KG1 (cell line): ENCODE measurements around the gene GPR152.

Source experiments
- DNase-seq: peaks from one replicate; lab custom pipeline; 2025; lab: John Stamatoyannopoulos, UW

GPR152 gene, protein sequence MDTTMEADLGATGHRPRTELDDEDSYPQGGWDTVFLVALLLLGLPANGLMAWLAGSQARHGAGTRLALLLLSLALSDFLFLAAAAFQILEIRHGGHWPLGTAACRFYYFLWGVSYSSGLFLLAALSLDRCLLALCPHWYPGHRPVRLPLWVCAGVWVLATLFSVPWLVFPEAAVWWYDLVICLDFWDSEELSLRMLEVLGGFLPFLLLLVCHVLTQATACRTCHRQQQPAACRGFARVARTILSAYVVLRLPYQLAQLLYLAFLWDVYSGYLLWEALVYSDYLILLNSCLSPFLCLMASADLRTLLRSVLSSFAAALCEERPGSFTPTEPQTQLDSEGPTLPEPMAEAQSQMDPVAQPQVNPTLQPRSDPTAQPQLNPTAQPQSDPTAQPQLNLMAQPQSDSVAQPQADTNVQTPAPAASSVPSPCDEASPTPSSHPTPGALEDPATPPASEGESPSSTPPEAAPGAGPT

DNA sequence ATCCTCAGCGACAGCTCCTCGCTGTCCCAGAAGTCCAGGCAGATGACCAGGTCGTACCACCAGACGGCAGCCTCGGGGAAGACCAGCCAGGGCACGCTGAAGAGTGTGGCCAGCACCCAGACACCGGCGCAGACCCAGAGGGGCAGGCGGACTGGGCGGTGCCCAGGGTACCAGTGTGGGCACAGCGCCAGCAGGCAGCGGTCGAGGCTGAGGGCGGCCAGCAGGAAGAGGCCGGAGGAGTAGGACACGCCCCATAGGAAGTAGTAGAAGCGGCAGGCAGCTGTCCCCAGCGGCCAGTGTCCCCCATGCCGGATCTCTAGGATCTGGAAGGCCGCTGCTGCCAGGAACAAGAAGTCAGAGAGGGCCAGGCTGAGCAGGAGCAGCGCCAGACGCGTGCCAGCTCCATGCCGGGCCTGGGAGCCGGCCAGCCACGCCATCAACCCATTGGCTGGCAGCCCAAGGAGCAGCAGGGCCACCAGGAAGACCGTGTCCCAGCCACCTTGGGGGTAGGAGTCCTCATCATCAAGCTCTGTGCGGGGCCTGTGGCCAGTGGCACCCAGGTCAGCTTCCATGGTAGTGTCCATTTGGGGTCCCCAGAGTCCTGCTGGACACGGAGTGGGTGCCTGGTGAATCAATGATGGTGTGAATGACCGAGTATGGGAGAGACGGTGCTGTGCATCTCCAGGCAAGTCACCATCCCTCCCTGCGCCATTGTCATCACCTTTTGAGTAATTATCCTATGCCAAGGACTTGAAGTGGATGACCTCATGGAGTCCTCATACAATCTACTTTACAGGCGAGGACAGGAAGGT is at the start of gene GPR152:
Gene GPR152 (minus strand): TSS at position 589 of the 812 bp plus-strand sequence. CDS start 5 bp downstream, at position 584.
- DNase-seq: no peak

DNA sequence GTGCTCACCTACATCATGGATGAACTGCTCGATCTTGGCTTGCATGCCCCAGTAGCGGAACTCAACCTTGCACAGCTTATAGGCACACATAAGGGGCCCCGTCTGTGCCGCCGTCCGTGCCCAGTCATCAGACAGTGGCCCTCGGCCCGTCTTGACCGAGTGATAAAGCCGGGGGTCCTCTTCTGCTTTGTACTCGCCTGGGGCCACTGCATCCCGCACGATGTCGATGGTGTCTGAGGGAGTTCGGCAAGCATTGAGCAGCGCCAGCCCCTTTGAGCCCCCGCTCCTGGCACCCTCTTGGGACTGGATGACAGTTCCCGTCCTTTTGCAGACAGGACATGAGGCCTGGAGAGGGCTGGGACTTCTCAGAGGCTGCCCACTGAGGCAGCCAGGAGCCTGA is 49.3 kb upstream of the GPR152 start:
- no peak for DNase-seq

DNA sequence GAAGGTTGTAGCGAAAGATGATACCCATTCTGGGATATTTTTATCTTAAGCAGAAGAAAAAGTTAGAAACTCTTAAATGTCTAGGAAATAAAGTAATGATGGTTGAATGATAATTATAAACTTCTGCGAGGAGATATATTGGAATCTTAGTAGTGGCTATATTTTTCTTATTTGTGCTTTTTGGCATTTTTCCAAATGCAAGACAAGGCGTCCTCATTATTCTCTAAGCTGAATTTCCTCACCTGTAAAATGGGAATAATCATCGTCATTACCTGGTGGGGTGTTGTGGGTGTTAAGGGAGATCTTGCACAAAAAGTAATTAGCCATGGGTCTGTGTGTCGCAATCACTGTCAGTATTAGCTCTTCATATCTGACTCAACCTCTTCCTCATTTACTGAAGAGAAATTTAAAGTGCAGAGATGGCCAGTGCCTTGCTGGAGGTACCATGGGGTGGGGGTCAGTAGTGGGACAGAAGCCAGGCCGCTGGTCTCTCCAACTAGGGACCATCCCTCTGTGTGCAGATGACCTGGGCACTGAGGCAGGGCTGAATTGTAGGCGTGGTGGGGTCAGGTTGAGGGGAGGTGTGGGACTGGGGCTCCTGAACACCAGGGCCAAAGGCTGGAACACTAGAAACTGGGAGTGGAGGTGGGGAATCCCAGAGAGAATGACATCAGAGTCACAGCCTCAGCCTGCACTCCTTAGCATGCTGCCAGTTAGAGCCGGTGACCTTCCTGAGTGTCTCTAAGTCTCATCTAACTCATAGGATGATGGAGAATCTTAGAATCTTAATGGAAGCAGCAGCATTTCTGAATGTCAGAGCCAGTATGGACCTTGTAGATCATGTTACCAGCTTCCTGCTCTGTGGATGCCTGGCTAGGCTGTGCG is 48.5 kb upstream of the GPR152 start:
- DNase-seq: no peak

DNA sequence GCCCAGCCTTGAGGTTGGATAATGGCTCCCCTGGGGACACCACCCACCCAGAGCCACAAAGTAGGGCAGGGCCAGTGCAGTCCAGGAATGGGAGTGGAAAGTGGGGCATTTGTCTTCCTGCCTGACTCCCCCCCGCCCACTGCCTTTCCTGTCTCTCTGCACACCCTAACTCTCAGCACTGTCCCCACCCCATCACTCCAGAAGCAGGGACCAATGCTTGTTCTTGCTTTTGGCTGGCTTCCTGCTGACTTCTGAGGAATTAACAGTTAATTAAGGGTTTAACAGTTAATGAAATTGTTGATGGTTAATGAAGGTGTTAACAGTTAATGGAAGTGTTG is 47.9 kb upstream of the GPR152 start:
- no peak for DNase-seq

DNA sequence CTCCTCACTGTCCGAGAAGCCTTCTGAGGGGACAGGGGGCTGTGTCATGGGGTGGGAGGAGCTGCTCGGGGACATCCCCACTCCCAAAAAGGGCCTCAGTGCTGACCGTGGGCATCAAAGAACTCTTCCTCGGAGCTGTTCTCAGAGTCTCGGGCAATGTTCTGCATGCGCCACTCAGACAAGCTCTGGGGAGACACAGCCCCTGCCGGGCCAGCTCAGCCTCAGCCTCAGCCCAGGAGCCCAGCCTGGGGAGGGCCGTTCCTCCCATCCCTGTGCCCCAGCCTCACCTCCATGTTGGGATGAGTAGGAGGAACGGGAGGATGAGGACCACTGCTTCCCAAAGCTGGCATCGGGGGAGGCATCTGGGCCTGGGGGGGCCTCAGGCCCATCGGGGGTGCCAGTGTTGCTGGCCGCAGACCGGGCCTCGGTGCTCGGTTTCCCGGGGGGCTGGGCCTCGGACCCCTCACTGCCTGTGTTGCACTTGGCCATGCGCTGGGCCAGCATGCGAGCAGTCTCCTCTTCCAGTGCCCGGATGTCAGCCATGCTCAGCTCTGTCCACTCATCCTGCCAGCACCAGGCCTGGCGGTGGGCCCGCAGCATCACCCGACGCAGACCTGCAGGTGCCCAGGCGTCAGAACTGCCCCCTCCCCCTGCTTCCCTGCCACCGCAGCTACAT is 47.4 kb upstream of the GPR152 start:
- DNase-seq: no peak

DNA sequence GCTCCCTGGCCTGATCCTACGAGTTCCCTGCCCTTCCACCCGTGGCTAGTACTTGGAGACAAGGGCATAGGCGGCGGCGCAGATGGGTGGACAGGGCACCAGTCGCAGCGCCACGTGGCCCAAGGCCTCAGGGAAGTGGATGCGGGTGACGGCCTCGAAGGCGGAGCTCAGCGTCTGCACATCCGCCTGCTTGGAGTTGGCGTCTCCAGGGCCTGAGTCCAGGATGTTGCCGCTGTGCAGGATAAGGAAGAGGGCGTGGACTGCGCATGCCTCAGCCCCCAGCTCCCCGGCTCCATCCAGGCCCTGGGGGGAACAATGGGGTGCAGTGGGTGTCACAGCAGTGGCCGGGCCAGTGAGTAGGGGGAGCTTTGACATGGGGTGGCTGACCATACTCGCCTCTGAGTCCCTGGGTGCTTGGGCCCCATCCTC is 46.0 kb upstream of the GPR152 start:
- no peak for DNase-seq

DNA sequence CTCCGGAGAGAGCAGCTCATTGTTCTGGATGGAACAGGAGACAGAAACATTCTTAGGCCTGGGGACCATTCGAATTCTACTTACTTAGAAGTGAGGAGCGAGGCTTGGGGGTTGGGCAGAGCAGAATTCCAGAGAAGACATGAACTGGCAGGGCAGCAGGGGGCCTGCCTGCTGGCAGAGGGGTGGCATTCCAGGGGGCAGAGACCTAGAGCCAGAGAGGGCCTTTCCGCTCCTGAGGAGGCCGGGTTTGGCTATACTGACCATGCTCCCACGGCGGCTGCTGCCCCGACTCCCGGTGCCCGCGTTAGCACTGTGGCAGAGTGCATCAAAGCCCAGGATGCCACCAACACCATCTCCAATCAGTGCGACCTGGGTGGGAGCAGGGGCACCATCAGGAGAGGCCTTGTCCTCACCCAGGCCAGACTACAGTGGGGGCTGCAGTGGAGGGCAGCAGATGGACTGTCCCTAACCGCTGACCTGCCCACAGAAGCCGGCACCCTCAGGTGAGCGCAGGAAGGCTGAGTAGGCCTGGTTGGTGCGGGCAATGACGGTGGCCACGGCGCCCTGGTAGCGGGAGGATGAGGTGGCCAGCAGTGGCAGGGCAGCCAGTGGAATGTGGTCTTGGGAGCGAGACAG is 45.2 kb upstream of the GPR152 start:
- no peak for DNase-seq

DNA sequence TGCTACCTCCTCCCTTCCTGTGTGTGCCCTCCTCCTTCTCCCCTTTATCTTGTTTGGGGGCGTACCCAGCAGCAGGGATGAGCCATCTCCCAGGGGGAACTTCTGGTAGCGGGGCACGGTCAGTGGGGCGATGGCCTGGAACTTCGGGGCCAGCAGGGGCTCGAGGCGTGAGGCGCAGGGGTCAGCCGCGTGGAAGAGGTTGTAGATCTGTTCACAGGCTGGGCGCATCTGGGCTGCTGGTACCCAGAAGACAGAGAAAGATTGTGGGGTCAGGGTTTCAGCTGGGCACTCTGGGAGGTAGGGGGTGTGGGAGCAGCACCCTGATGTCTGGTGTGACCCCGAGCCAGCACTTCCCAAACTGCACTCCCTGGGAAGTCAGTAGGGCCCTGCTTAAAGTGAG is 43.6 kb upstream of the GPR152 start:
- DNase-seq: no peak

DNA sequence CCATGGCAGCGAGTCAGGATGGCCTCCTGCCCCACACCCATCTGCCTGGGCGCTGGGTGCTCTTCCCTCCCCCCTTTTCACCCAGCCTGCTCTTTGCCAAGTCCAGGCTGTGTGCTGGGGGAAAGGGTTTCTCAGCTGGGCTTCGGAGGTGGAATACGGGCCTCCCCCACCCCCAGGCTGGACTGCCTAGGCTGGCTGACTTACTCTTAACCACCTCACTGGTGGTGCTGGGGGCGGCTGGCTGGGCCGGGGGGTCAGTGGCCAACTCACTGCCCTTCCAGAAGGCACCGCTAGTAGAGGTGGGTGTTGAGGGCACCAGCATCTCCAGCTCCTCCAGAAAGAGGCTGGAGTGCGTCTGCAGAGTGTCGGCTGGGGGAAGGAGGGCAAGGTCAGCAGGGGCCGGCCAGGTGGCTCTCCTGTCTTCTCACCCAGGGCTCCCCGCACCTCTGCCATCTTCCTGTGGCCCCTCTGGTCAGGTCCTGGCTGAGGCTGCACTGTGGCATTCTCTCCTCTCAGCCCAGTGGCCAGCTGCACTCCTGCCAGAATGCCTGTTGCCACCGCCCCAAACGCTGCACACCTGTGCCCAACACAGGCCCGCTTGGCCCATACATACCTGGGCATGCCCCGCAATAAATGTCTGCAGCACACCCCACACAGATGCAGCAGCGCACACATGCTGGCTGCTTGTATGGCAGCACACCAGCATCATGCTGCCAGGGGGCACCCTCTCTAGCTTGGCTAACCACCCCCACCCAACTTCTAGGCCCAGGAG is 42.9 kb upstream of the GPR152 start:
- DNase-seq: no peak

DNA sequence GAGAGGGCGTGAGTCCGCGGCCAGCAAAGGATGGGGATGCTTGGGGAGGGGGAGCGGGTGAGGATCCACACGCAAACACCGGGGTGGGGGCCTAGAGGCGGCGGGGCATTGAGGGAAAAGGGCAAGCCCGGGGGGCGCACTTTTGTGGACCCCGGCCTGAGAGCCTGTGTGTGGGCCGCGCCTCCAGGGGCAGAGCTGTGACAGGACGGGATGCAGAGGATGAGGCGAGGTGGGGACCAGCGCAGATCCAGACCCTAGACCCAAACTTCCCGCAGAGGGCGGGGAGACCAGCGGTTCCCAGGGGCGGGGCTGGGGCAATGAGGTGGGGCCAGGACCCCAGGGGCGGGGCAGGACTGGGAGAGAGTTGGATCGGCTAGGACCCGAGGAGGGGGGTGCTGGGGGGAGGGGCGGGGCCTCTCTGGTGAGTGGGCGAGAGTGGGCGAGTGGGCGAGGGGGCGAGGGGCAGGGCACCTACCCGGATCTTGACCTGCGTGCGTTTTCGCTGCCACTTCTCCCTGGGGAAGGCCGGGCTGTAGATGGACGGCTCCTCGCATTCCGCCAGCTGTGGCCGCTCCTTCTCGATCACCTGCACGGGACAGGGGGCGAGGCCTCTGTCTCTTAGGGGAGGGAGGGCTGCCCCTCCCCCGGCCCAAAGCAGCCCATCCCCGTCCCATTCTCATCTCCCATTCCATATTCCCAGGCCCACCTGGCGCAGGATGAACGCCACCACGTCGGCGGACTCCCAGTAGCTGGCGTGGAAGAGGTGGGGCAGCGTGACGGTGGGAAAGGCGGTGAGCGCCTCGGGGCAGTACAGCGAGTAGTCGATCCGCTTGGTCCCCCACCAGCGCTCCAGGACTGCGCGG is 42.1 kb upstream of the GPR152 start:
- DNase-seq: no peak

DNA sequence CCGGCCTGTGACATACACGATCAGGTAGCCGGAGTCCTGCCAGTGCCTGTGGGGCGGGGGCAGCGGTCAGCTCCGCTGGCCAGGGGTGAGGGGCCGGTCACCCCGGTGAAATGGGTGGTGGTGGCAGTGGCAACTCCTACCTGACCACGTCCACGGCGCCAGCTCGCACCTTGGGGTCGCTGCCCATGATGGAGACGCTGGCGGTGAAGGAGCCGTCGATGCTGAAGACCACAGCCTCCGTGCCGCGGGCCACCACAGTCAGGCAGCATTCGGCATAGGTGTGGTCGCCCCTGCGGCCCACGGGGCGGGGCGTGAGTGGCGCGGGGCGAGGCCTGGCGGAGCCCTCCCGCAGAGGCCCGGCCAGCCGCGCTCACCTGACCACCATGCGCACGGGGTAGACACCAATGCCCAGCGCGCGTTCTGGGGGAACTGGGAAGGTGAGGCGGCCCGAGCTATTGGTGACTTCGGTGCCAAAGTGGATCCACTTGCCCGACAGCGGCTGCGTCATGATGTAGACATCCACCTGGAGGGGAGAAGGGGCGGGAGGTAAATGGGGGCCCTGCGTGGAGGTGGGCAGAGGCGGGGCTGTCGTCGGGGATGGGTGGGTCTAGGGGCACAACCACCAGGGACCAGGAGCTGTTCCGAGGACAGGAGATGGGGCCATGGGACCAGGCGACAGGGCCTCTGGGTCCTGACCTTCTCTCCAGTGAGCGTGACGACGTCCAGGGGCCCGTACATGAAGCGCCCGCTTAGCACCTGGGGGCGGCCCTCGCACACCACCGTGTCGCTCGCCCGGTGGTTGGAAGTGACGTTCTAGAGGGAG is 41.2 kb upstream of the GPR152 start:
- no peak for DNase-seq

DNA sequence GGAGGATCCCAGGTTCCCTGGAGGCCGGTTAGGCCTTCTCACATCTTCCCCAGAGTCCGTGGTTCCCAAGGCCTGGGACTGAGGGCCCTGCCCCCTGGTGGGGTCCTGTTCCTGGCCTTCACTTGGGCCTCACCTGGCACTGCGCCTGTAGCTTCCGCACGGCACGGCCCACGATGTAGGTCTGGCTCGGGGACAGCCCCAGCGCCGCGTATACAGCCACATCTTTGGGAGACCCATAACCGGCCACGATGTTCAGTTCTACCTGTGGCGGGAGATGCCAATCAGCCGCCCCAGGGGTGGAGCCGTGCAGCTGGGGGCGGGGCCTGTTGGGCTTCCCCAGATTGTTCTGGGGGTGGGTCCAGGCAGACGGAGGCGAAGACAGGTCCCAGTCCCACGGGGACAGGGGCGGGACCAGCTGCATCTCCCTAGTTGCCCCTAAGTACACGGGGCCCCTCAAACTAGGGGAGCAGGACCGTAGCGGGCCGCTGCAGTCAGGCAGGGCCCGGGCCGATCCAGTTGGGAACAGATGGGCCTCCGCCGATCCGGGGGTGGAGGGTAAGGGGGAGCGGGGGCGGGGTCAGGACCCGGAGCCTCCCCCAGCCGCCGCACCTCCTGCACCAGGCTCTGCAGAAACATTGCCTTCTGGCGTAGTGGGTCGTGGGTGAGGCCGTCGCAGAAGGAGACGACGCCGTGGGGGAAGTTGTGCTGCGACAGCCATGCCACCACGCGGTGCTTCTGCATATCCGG is 40.4 kb upstream of the GPR152 start:
- DNase-seq: no peak

DNA sequence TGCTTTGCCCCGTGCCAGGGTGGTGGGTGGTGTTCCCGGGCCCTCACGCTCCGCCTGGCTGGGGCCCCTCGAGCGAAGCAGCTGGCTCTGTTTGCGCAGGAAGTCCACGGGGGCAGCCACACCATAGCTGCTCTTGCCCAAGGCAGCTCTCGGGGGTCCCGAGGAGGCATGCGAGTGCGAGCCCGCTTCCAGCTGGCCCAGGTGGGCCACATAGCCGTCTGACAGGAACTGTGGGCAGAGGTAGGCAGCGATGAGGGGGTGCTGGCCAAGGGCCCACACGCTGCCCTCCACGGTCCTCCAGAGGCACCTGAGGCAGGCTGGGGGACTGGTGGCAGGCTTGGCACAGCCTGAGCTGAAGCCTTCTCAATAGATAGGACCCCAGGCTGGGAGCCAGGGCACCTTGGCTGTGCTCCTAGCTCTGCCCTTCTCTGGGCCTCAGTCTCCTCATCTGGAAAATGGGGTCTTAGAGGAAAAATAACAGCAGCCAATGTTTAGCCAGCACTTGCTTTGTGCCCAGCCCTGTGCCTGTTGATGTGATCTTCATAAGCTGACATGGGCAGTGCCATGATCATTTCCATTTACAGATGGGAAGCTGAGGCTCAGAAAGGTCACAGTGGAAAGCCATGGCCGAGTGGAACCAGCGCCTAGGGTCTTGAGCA is 39.7 kb upstream of the GPR152 start:
- no peak for DNase-seq

DNA sequence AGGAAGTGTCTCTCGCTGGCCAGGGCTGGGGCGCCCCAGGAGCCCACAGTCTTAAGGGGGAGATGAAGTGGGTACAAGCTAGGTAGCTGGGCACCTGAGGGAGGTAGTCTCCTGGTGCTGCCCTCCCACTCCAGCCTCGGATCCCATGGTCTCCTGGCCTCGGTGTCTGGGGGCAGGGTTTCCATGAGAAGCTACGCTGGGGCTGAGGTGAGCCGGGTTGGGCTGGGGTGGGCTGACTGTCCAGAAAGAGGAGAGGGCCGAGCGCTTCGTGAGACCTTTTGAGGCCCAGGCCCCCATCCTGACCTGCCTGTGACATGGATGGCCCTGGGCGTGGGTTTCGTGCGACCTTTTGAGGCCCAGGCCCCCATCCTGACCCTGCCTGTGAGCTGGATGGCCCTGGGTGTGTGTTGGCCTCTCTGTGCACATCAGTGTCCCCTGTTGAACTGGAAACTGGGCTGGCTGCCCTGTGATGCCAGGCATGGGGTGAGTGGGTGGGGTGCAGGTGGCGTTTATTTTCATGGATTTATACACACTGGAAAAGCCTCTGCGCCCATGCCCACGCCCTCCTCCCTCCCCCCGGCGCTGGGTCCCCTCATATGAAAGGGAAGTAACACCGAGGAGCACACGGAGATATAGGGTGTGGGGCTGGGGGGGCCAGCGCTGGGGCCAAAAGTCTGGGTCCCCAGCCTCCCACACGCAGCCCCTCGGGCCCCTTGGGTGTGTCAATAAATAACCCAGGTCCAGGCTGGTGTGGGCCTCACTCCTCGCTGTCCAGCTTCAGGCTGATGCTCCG is 38.9 kb upstream of the GPR152 start:
- no peak for DNase-seq

DNA sequence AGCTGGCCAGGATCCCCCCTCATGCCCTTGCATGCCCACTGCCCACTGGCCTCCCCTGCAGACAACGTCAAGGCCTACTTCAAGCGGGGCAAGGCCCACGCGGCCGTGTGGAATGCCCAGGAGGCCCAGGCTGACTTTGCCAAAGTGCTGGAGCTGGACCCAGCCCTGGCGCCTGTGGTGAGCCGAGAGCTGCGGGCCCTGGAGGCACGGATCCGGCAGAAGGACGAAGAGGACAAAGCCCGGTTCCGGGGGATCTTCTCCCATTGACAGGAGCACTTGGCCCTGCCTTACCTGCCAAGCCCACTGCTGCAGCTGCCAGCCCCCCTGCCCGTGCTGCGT is 38.2 kb upstream of the GPR152 start:
- DNase-seq: no peak

DNA sequence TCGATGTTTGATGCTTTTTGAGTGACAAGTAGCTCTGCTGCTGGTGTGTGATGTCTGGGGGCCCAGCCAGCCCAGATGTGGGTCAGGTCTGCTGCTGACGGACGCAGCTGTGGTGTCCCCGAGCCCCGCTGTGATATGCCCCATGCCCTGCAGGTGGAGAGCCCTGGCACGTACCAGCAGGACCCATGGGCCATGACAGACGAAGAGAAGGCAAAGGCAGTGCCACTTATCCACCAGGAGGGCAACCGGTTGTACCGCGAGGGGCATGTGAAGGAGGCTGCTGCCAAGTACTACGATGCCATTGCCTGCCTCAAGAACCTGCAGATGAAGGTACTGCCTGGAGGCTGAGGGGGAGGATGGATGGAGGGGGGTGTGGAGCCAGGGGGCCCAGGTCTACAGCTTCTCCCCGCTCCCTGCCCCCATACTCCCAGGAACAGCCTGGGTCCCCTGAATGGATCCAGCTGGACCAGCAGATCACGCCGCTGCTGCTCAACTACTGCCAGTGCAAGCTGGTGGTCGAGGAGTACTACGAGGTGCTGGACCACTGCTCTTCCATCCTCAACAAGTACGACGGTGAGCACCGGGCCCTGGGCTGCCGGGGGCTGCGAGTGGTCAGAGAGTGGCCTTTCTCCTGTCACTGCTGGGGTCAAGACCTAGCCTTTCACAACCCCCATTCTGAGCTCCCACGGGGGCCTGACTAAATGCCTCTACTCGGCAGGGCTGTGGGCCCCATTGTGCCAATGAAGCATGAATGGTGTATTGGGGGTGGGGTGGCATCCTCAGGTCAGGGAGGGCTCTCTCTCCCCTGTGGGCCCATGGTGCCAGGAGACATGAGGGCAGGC is 37.6 kb upstream of the GPR152 start:
- DNase-seq: no peak
